PC-3 (cell line): ENCODE data around the gene HMCN1. TPM values are rescaled to one million over a fixed set of nuclear protein-coding genes. Genes with fewer than 3 reads are reported as not detected.
"Not testable (repeated sequence)": the region's sequence is repeated elsewhere in the genome, so short reads cannot be mapped to it uniquely, and the experiment has no call there.

ENCODE experiments used
- ATAC-seq: fragments of 200-7000 bp; cut with Tn5 transposase; 2 replicates; pipeline ENCODE4 v1.9.1; 2020; ENCODE audit warnings: mild to moderate bottlenecking, moderate library complexity
- BruUV-seq: library from RNA; stranded (reverse); fragments of 400-500 nt; replicated peaks from 2 replicates; lab custom pipeline; 2021; lab: Mats Ljungman, UMichigan
- CTCF ChIA-PET: fragments of 300-600 bp; sonication (Branson Sonifier 250); formaldehyde crosslinking; loops from one replicate; lab custom pipeline; 2022; ENCODE audit warnings: antibody characterized with exemption; lab: Charles Lee
- POLR2A ChIA-PET: fragments of 300-600 bp; sonication (Branson Sonifier 250); formaldehyde crosslinking; loops from one replicate; lab custom pipeline; 2022; ENCODE audit warnings: antibody characterized with exemption; ENCODE audit not compliant: unreplicated experiment; lab: Charles Lee
- DNase-seq: peaks from one replicate; pipeline ENCODE4 v3.0.0-alpha.2; 2015
- H2AFZ ChIP-seq: fragments of 300-600 bp; sonication (generic); 2 replicates; pipeline ENCODE4 v1.6.0; 2016; ENCODE audit warnings: antibody characterized with exemption, low read length
- H3F3A ChIP-seq: fragments of 300-600 bp; sonication (generic); one replicate; pipeline ENCODE4 v1.6.0; 2017; ENCODE audit warnings: antibody characterized with exemption, low read length, control low read depth, mild to moderate bottlenecking; ENCODE audit not compliant: unreplicated experiment
- H3K27ac ChIP-seq: fragments of 300-600 bp; sonication (generic); 2 replicates; pipeline ENCODE4 v1.5.1; 2016; ENCODE audit warnings: mild to moderate bottlenecking, low read length
- H3K27me3 ChIP-seq: fragments of 300-600 bp; sonication (generic); 2 replicates; pipeline ENCODE4 v1.6.1; 2016; ENCODE audit warnings: low read length, mixed read lengths
- H3K36me3 ChIP-seq: fragments of 300-600 bp; sonication (generic); 2 replicates; pipeline ENCODE4 v1.6.1; 2016; ENCODE audit warnings: low read depth, mixed run types, low read length, mixed read lengths
- H3K4me1 ChIP-seq: fragments of 300-600 bp; sonication (generic); 2 replicates; pipeline ENCODE4 v1.5.1; 2016; ENCODE audit warnings: low read length; ENCODE audit not compliant: insufficient read depth
- H3K4me2 ChIP-seq: fragments of 300-600 bp; sonication (generic); 2 replicates; pipeline ENCODE4 v1.6.0; 2016; ENCODE audit warnings: low read length
- H3K4me3 ChIP-seq: fragments of 300-600 bp; sonication (generic); 2 replicates; pipeline ENCODE4 v1.5.1; 2016; ENCODE audit warnings: mild to moderate bottlenecking, low read length, mixed read lengths
- H3K79me2 ChIP-seq: fragments of 300-600 bp; sonication (generic); 2 replicates; pipeline ENCODE4 v1.6.1; 2017; ENCODE audit warnings: low read length, mixed read lengths
- H3K9ac ChIP-seq: fragments of 300-600 bp; sonication (generic); 2 replicates; pipeline ENCODE4 v1.6.0; 2016; ENCODE audit warnings: mild to moderate bottlenecking, low read length
- H3K9me2 ChIP-seq: fragments of 300-600 bp; sonication (generic); replicated peaks from 2 replicates; pipeline ENCODE4 v1.6.1; 2016; ENCODE audit warnings: mixed run types, low read length, mixed read lengths
- H3K9me3 ChIP-seq: fragments of 300-600 bp; sonication (generic); 2 replicates; pipeline ENCODE4 v1.6.1; 2016; ENCODE audit warnings: low read length, mixed read lengths
- H4K20me1 ChIP-seq: fragments of 300-600 bp; sonication (generic); 2 replicates; pipeline ENCODE4 v1.6.1; 2016; ENCODE audit warnings: low read length, mixed read lengths
- EZH2 ChIP-seq: fragments of 300-600 bp; sonication (generic); IDR thresholded peaks from one replicate; pipeline ENCODE4 v1.6.1; 2017; ENCODE audit warnings: antibody characterized with exemption, mild to moderate bottlenecking, low read length; ENCODE audit not compliant: unreplicated experiment
- EZH2phosphoT487 ChIP-seq: fragments of 300-600 bp; sonication (generic); IDR thresholded peaks from 2 replicates; pipeline ENCODE4 v1.6.1; 2018; ENCODE audit warnings: mild to moderate bottlenecking, antibody characterized with exemption, low read length, borderline replicate concordance
- intact Hi-C: fragments of 100-400 bp; cut with micrococcal nuclease; formaldehyde crosslinking; loops from 2 replicates; pipeline ENCODE4 v1.9.0; 2023
- total RNA-seq: library from RNA; depleted of rRNA; stranded (reverse); fragments of >200 nt; gene quantifications from 2 replicates; pipeline ENCODE4 v1.2.3, GENCODE V29; 2014
- TF ChIP-seq, protein P1 (sequence below): fragments of 300-600 bp; sonication (generic); conservative IDR thresholded peaks from 2 replicates; pipeline ENCODE4 v1.5.1; 2017; ENCODE audit warnings: antibody characterized with exemption, low read depth, mild to moderate bottlenecking, low read length

Gene HMCN1
- total RNA-seq, 1 experiment from 2014 or later = 0.66 TPM

DNA sequence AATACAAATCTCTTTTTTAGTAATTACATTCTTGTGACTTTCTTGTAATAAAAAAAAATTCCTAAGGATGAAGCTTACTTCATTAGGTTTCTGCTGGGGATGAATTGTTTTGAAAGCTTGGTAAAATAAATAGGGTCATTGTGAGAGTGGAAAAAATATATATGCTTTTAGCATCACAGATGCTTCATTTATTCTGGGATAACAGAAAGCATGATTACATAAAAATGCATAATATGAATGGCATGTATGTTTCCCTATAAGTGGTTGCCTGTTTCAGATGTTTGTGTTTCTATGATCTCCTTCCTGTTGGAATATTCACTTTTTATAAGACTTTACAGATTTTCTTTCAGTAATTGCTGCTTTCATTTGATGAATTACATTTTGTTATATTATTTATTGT is 42.3 kb downstream of the HMCN1 start:
- no TSS peak for BruUV-seq
- DNase-seq (no peak), ATAC-seq (no peak)
- no peak overlapping the region for H3K27ac ChIP-seq
- H3K79me2 ChIP-seq = no peaks in the 10 kb centered on the region
- POLR2A ChIA-PET = no interaction called here
- no peaks in the 10 kb centered on the region for H3F3A ChIP-seq
- no peaks in the 10 kb centered on the region for H3K9me3 ChIP-seq
- no peaks in the 10 kb centered on the region for H4K20me1 ChIP-seq
- H3K4me1 ChIP-seq = no peaks in the 10 kb centered on the region
- no peaks in the 10 kb centered on the region for H3K36me3 ChIP-seq
- no peak overlapping the region for H3K4me3 ChIP-seq
- H3K9me2 ChIP-seq = no peaks in the 10 kb centered on the region
- intact Hi-C loops = no loop called here
- no peak overlapping the region for H3K9ac ChIP-seq
- TF ChIP-seq EZH2phosphoT487 = no peak
- TF ChIP-seq, protein P1, sequence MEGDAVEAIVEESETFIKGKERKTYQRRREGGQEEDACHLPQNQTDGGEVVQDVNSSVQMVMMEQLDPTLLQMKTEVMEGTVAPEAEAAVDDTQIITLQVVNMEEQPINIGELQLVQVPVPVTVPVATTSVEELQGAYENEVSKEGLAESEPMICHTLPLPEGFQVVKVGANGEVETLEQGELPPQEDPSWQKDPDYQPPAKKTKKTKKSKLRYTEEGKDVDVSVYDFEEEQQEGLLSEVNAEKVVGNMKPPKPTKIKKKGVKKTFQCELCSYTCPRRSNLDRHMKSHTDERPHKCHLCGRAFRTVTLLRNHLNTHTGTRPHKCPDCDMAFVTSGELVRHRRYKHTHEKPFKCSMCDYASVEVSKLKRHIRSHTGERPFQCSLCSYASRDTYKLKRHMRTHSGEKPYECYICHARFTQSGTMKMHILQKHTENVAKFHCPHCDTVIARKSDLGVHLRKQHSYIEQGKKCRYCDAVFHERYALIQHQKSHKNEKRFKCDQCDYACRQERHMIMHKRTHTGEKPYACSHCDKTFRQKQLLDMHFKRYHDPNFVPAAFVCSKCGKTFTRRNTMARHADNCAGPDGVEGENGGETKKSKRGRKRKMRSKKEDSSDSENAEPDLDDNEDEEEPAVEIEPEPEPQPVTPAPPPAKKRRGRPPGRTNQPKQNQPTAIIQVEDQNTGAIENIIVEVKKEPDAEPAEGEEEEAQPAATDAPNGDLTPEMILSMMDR = no peak
- no peak for TF ChIP-seq EZH2
- CTCF ChIA-PET = no interaction called here
- no peaks in the 10 kb centered on the region for H3K27me3 ChIP-seq
- no peak overlapping the region for H2AFZ ChIP-seq
- no peak overlapping the region for H3K4me2 ChIP-seq

- H3K9ac ChIP-seq, H3K9me3 ChIP-seq, H3K4me3 ChIP-seq, H3K27me3 ChIP-seq, POLR2A ChIA-PET, H3K4me2 ChIP-seq, H4K20me1 ChIP-seq, ATAC-seq, H3K79me2 ChIP-seq, BruUV-seq, intact Hi-C loops, H3F3A ChIP-seq, CTCF ChIA-PET, H3K27ac ChIP-seq, DNase-seq, H3K36me3 ChIP-seq, H2AFZ ChIP-seq, H3K4me1 ChIP-seq, H3K9me2 ChIP-seq: not testable (repeated sequence)
These were observed 49.7 kb downstream of the HMCN1 start for GRCh38 chr1:185783860-185784259.

DNA sequence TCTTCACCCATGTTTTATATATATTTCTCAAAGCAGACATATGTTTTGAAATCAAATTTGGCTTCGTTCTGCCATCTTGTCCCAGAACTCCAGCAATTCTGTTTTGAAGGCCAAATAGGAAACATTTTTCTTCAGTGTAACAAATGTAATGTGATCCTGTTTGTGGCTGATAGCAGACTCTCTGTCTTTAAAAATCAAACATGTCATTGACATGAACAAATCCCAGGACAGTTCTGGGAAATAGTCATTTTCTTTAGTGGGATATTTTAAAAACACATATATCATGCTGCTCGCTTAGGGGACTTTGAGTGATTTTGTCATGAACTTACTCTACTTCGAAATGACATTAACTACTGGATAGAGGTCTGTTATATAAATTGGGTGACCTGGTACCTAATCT is 51.4 kb downstream of the HMCN1 start:
- no peaks in the 10 kb centered on the region for H3K27me3 ChIP-seq
- no peaks in the 10 kb centered on the region for H3K4me1 ChIP-seq
- no peak overlapping the region for H3K4me3 ChIP-seq
- POLR2A ChIA-PET = no interaction called here
- H3K9me3 ChIP-seq = no peaks in the 10 kb centered on the region
- no peak overlapping the region for H3K9ac ChIP-seq
- no peak overlapping the region for H2AFZ ChIP-seq
- H3K27ac ChIP-seq = no peak overlapping the region
- H3K79me2 ChIP-seq = no peaks in the 10 kb centered on the region
- H3K36me3 ChIP-seq = no peaks in the 10 kb centered on the region
- ATAC-seq (no peak), DNase-seq (no peak)
- H3K4me2 ChIP-seq = no peak overlapping the region
- H3F3A ChIP-seq = no peaks in the 10 kb centered on the region
- no peaks in the 10 kb centered on the region for H4K20me1 ChIP-seq
- TF ChIP-seq EZH2phosphoT487 = no peak
- no peak for TF ChIP-seq EZH2
- TF ChIP-seq, protein P1 = no peak
- CTCF ChIA-PET = no interaction called here
- H3K9me2 ChIP-seq = no peaks in the 10 kb centered on the region
- intact Hi-C loops = no loop called here
- no TSS peak for BruUV-seq
